Measurements from ENCODE around the gene RCBTB1.

DNA sequence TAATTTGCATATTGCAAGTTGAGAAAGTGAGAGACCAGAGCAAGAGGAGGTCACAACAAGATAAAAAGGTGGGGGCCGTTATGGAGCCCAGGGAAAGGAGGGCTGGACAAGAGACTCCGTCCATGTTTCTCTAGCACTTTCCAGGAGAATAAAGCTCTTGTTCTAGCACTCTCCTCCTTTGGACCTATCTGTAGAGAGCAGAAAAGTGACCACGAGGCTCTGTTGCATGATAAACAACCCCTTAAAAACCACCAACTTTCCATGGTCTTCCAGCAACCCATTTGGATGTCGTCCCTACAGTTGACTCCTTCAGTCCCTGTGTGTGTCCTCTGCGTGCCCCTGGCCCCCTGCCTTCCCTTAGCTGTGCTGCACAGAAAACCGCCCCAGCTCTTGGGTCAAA lies 38.9 kb upstream of the RCBTB1 start:
- TF ChIP-seq, protein P1, sequence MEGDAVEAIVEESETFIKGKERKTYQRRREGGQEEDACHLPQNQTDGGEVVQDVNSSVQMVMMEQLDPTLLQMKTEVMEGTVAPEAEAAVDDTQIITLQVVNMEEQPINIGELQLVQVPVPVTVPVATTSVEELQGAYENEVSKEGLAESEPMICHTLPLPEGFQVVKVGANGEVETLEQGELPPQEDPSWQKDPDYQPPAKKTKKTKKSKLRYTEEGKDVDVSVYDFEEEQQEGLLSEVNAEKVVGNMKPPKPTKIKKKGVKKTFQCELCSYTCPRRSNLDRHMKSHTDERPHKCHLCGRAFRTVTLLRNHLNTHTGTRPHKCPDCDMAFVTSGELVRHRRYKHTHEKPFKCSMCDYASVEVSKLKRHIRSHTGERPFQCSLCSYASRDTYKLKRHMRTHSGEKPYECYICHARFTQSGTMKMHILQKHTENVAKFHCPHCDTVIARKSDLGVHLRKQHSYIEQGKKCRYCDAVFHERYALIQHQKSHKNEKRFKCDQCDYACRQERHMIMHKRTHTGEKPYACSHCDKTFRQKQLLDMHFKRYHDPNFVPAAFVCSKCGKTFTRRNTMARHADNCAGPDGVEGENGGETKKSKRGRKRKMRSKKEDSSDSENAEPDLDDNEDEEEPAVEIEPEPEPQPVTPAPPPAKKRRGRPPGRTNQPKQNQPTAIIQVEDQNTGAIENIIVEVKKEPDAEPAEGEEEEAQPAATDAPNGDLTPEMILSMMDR (IDR thresholded peaks at IDR 0.05; ENCODE audit: low read depth, low read length, poor library complexity, severe bottlenecking): no peak
- TF ChIP-seq EZH2phosphoT487 (IDR thresholded peaks at IDR 0.05; ENCODE audit: borderline replicate concordance, low read length): no peak
